Epithelial cell of esophagus (primary cell): ENCODE data around the gene FURIN.
"Not testable (repeated sequence)": the region's sequence is repeated elsewhere in the genome, so short reads cannot be mapped to it uniquely, and the experiment has no call there.

Source experiments
- DNase-seq: peaks from one replicate; pipeline ENCODE4 v3.0.0; 2010; ENCODE audit warnings: low read depth
- H3K4me3 ChIP-seq: 2 replicates; pipeline ENCODE4 v1.5.1; 2011; ENCODE audit warnings: mild to moderate bottlenecking, low read length, control low read depth
- TF ChIP-seq, protein P1 (sequence below): IDR thresholded peaks from 2 replicates; pipeline ENCODE4 v1.5.1; 2011; ENCODE audit warnings: low read depth, mild to moderate bottlenecking, low read length, control low read depth, inconsistent platforms; ENCODE audit not compliant: insufficient read depth; ENCODE audit errors: missing control alignments

Gene FURIN

DNA sequence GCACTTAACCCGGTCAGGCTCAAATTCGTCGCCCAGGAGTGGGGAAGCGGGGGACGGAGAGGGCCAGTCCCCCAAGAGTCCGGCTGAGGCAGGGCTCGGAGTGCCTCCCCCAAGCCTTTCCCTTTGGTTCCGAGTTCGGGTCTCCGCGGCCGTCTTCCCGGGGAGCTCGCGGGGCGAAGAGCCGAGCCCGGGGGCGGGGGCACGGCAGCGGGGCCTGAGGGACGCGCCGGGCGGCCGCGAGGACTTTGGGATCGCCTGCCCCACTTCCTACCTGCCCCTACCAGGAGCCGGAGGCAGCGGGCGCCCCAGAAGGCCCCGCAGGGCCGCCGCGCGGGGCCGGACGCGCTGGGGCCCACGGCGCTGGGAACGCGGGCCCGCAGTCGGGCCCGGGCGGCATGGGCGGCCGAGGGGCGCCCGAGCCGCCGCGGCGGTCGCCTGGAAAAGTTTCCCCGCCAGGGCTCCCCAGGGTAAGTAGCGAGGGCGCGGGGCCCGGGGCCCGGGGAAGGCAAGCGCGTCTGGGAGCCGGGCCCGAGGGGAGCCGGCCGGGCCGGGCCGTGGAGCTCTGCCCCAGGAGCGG is 2.8 kb downstream of the FURIN start:
- DNase-seq: no peak
- TF ChIP-seq, protein P1, sequence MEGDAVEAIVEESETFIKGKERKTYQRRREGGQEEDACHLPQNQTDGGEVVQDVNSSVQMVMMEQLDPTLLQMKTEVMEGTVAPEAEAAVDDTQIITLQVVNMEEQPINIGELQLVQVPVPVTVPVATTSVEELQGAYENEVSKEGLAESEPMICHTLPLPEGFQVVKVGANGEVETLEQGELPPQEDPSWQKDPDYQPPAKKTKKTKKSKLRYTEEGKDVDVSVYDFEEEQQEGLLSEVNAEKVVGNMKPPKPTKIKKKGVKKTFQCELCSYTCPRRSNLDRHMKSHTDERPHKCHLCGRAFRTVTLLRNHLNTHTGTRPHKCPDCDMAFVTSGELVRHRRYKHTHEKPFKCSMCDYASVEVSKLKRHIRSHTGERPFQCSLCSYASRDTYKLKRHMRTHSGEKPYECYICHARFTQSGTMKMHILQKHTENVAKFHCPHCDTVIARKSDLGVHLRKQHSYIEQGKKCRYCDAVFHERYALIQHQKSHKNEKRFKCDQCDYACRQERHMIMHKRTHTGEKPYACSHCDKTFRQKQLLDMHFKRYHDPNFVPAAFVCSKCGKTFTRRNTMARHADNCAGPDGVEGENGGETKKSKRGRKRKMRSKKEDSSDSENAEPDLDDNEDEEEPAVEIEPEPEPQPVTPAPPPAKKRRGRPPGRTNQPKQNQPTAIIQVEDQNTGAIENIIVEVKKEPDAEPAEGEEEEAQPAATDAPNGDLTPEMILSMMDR: no peak
- peak overlapping the region; percentile 71 for H3K4me3 ChIP-seq

DNA sequence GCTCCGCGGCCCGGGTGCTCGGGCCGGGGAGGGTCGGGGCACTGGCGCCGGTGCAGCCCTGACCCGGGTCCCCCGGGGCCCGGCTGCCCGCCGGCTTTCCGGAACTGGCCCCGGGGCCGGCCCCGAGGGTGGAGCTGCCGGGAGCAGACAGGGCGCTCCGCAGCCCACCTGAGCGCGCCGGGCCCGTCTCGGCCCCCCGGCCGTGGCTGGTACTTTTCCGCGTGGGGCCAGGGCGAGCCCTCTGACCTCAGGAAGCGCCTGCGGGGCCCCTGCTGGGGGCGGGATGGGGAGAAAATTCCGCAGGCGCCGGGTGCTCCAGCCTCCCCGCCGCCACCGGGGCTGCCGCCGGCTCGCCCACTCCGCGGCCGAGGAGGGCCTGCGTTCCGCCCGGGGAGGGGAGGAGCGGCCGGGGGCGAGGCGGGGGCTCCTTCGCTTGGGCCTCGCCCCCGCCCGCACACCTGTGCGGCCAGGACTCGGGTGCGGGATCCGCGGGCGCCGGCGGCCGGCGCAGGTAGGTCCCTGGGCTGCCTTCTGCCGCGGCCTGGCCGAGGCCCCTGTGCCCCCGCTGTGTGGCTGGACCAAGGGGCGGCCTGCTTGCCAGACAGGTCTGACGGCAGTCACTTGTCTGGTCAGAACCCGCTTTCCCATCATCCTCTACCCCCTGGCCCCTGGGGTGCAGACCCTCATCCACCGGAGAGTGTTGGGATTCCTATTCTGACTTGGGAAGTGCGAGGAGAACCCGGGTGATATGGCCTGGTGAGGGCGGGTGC is 3.5 kb downstream of the FURIN start:
- DNase-seq: no peak
- H3K4me3 ChIP-seq: peak overlapping the region; percentile 71
- TF ChIP-seq, protein P1: no peak

DNA sequence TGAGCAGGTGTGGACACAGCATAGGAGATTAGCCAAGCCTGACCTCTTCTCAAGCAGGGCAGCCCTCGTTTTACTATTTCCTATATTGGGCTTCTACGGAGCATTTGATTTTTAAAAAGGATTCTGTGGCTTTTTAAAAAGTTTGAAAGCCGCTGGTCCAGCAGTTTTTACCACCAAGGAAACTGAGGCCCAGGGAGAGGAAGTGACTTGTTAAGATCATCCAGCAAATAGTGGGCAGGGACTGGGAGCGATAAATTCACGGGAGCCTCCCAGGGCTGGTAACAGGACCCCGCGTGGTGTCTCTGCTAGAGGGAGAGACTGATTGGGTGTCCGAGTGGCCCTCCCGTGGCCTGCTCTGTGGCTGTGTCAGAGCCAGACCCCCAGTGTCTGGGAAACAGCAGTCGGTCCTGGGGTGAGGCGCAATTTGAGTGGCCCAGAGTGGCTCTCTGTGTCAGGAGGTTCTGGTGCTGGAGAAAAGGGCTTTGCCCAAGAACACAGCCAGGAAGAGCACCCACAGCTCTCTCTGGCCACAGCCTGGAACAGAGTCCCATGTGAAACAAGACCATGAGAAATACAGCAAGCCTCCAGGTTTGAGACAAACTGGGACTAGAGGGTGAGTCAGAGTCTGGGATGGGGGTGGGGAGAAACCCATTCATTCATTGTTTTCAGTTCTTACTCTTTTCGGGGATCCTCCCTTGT is 4.2 kb downstream of the FURIN start:
- H3K4me3 ChIP-seq: peak overlapping the region; percentile 71
- TF ChIP-seq, protein P1: no peak
- DNase-seq: peak; percentile 82

DNA sequence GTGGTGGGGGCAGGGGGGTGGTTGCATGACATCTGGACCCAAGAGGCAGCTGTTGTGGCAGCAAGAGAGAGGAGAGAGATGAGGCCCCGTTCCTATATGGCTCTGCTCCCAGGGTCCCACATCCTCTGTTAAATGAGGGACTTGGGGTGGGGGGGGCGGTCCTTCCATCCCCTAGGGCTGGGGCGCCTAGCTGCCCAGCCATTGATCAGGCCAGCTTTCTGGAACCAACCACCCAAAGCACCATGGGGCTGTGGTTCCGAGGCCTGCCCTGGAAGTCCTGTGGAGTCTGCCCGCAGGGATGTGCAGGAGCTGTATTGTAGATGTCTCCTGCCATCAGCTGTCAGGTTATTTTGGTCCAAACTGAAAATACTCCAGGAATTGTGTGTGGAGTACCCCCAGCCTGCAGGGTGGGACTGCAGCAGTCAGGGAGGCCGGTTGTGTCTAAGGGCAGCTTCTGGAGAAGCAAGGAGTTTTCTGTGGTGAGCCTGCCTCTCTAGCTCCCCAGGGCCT is 5.2 kb downstream of the FURIN start:
- peak overlapping the region; percentile 14 for H3K4me3 ChIP-seq
- TF ChIP-seq, protein P1: no peak
- DNase-seq: no peak

DNA sequence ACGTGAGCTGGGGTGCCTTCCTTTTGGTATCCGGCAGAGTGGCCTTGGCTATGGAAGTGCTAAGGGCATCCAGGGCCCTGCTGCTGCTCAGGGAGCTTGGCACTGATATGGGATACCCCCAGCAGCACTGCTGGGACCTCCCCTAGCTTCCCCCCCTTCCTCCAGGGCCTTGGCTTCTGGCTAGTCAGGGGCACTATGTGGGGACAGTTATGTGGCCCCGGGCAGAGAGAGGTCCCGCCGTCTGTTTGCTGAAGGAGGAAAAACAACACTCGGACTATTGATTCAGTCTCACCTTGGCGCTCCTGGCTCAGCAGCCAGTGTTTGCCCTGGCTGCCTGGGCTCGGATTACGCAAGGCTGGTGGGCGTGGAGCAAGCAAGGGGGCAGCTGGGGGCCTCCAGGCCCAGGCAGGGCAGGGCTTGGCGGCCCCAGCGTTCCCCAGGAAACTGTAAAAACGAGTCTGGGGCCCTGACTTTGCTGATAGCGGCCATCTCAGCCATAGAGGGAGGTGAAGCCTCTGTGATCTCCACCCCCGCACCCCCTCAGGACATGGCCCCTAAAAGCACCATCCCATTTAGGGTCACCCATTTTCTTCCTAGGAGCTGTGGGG is 5.7 kb downstream of the FURIN start:
- TF ChIP-seq, protein P1: no peak
- DNase-seq: peak; percentile 32
- H3K4me3 ChIP-seq: peak overlapping the region; percentile 14

DNA sequence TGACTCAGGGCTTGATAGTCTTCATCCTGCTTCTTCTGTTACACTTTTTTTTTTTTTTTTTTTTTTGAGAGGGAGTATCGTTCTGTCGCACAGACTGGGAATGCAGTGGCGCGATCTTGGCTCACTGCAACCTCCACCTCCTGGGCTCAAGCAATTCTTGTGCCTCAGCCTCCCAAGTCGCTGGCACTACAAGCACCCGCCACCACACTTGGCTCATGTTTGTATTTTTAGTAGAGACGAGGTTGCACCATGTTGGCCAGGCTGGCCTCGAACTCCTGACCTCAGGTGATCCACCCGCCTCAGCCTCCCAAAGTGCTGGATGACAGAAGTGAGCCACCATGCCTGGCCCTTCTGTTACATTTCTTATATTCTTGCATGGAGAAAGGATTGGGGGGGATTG is 6.6 kb downstream of the FURIN start:
- not testable (repeated sequence) for DNase-seq, H3K4me3 ChIP-seq

DNA sequence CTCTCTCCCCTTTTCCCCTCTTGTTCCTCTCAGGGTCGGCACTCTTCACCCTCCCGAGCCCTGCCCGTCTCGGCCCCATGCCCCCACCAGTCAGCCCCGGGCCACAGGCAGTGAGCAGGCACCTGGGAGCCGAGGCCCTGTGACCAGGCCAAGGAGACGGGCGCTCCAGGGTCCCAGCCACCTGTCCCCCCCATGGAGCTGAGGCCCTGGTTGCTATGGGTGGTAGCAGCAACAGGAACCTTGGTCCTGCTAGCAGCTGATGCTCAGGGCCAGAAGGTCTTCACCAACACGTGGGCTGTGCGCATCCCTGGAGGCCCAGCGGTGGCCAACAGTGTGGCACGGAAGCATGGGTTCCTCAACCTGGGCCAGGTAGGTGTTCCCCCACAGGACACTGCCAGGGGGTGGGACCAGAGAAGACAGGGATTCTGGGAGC is 7.2 kb downstream of the FURIN start:
- no peak overlapping the region for H3K4me3 ChIP-seq
- no peak for DNase-seq
- TF ChIP-seq, protein P1: no peak
